NCI-H2196 (cell line): Measurements from ENCODE around the gene GSC2.
"Not testable (repeated sequence)": the region's sequence is repeated elsewhere in the genome, so short reads cannot be mapped to it uniquely, and the experiment has no call there.

ENCODE experiments used
- DNase-seq: peaks from one replicate; lab custom pipeline; 2025; ENCODE audit not compliant: unreplicated experiment; lab: John Stamatoyannopoulos, UW

The GSC2 gene

GRCh38 chr22:19178065-19178656, 28.1 kb upstream of the GSC2 start:
- peak; percentile 61 for DNase-seq

GRCh38 chr22:19177164-19178064, 27.3 kb upstream of the GSC2 start:
- DNase-seq: no peak

- DNase-seq: no peak
Observed at GRCh38 chr22:19176732-19177131, 26.6 kb upstream of the GSC2 start.

GRCh38 chr22:19176175-19176643, 26.1 kb upstream of the GSC2 start:
- DNase-seq: no peak

- no peak for DNase-seq
Observed at GRCh38 chr22:19175602-19176174, 25.6 kb upstream of the GSC2 start.

- no peak for DNase-seq
Observed at GRCh38 chr22:19175026-19175601, 25.0 kb upstream of the GSC2 start.

GRCh38 chr22:19174106-19175025, 24.3 kb upstream of the GSC2 start:
- no peak for DNase-seq

GRCh38 chr22:19173047-19174035, 23.2 kb upstream of the GSC2 start:
- DNase-seq: peak; percentile 27

- DNase-seq: no peak
Observed at GRCh38 chr22:19172213-19173046, 22.3 kb upstream of the GSC2 start.

- no peak for DNase-seq
Observed at GRCh38 chr22:19169947-19170318, 19.8 kb upstream of the GSC2 start.

GRCh38 chr22:19169002-19169946, 19.2 kb upstream of the GSC2 start:
- no peak for DNase-seq

- DNase-seq: no peak
Observed at GRCh38 chr22:19168088-19168890, 18.2 kb upstream of the GSC2 start.

- no peak for DNase-seq
Observed at GRCh38 chr22:19167106-19167869, 17.2 kb upstream of the GSC2 start.

- no peak for DNase-seq
Observed at GRCh38 chr22:19166421-19166820, 16.3 kb upstream of the GSC2 start.

GRCh38 chr22:19164425-19164824, 14.3 kb upstream of the GSC2 start:
- DNase-seq: no peak

- DNase-seq: not testable (repeated sequence)
Observed at GRCh38 chr22:19158649-19159048, 8.6 kb upstream of the GSC2 start.
